HL-60/S4 treated with retinoic acid at 250 ng/mL for 4 days and 3 days (cell line): ENCODE data around the gene TENT5C.

Experiments used
- in situ Hi-C: fragments of 300-500 bp; cut with MboI; formaldehyde crosslinking; loops from 2 replicates; pipeline ENCODE4 v1.7.0; 2022; ENCODE audit warnings: low sequenced_read_pairs

The TENT5C gene

DNA sequence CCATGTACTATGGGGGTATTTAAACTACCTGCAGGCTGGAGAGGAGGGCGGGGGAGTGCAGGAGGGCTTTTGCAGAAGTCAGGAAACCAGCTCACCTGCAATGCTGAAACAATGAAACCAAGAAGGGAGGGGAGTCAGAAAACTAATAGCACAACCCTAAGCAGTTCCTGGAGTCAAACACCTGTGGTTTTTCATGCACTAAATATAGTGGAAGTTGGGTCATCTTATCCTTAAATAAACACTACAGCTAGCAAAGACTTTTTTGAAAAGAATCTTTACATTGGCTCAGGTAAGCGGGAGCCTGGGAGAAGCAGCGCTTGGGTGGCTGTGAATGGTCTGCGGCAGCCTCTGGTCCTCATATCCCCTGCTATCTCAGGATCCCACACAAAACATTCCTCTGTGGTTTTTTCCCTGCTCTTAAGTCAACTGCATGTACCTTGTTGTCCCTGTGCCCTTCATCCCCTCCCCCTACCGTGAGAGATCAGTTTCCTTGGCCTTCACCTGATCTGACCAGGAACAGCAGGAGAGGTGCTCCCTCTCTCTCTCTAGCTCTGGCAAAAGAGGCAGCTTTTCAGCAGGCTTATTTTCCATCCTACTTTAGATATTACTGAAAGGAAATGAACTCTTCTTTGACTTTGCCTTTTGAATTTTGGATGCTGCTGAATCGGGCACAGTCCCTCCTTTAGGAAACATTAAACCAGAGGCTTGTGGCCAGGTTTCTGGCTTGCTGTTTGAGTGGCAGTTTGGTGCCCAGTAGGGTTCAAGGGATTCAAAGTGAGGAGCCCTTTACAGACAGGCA, 26.6 kb downstream of the TENT5C start:
- in situ Hi-C loops: no loop called here

DNA sequence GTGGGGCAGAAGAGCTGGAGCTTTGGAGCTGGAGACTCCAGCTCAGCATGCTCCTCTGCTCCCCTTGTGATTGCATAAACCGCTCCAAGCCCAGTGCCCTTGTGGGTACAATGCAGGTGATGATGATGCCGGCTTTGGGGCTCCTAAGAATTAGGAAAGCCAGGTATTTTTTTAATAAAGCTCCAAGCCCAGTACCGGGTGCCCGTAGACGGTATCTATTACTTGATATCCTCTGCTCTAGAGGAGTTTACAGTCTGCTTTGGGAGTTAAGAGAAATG, 27.2 kb downstream of the TENT5C start:
- in situ Hi-C loops: no loop called here

DNA sequence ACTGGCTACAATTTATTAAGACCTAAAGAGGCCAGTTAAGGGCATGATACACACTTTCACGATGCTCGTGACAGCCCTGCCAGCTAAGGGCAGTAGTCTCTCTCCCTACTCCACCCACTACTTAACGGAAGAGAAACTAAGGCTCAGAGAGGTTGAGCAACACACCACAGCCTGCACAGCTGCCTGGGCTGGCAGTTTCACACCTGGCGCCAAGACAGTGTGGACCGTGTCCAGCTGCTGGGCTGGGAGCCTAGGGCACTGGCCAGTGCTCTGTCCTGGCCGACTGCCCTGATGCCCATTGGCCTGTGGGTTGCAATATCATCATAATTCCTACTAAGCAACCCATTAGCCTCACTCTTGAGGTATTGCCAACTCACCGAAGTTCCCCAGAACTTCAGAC, 27.6 kb downstream of the TENT5C start:
- in situ Hi-C loops: no loop called here

DNA sequence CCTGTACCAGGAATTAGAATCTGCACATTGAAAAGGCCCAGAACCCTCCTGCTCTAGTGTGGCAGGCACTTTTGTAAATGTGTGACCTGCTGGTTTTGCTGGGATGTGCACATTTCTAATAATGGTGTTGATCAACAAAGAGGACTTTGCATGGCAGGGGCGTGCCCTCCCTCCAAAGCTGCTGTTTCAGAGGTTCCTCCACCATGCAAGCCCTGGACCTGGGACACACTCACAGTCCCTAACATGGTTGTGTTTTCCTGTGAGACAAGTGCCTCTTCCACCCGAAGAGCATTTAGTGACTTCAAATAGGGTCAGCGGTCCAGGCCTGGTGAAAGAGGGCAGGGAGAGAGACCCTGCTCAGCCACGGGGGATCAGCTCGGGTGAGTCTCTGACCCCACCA, 28.1 kb downstream of the TENT5C start:
- in situ Hi-C loops: no loop called here

DNA sequence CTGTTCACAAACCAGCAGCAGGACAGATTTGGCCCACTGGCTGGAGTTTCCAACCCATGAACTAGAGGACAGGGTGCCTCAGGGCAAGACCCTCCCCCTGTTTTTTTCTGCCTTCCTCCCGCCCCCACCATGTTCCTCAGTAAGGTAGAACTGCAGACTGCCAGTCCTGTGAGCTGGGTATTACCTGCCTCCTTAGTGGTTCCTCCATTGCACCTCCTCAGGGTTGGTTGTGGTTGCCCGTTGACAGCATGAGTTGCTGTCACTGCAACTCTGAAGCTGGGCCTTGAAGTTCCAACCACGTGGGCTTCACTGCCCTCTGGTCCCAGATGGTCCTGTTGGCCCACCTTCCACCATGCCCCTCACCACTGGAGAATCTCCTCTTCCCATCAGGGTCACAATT, 28.8 kb downstream of the TENT5C start:
- in situ Hi-C loops: no loop called here

DNA sequence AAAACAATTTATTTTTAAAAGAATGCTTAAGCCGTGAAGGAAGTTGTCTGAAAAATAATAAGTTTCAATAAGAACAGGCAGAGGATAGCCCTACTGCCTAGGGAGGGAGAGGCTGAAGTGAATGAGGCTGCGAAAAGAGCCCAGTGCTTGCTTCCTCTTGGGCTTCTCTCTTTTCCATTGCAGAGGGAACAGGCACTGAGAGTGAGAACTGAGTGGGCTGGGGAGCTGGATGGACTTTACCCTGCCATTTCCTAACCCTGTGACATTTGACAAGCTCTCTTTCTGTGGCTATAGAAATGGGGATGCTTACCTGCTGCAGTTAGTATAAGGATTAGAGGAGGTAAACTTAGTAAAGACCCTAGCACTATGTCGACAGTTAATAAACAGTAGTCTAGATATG, 30.0 kb downstream of the TENT5C start:
- in situ Hi-C loops: no loop called here

DNA sequence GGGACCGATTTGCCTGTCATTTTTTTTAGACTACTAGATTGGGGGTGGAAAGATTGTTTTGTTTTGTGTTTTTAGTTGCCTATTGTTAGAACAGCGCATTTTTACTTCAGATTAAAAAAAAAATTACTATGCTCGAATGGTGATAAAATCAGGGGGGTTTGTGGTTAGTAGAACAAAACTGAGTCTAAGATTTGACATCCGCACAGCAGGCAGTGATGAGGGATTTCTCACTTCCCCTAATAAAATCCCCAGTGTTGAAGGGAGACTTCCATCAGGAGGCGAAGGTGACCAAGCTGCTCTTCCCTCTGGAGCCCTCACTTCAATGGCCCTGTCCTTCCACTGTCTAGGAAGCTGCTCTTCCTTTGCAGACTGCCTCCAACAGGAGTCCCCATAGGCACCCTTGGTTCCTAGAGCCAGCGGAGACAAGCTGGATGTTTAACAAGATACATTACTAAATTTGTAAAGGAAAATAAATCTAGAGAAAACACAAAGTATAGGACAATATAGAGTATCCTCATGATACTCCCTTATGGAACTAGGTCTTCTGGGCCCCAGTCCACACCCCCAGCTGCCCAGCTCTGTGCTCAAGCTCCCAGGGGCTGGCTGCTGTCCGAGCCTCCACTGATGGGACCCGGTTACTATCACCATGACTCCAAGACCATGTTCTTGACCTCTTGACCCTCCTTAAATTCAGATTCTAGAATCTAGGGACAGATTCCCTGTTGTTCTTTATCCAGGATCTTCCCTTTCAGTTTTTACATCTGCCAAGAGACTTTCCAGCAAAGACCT, 31.0 kb downstream of the TENT5C start:
- in situ Hi-C loops: no loop called here

DNA sequence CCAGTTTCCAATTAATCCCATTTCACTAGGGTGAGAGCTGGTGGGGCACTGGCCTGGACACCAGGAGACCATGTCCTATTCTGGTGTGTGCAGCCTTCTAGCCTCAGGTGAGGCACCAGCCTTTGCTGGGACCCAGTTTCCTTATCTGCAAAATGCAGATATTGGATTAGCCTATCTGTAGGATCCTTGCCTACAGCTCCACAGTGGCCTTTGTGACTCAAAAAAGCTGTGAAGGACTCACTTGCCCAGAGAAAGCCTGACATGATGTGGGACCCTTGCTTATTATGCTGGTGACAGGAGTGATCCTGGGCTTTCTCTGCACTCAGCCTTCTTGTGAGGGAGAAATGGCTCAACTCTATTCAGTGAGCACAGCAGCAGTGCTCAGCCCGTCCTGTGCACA, 32.3 kb downstream of the TENT5C start:
- in situ Hi-C loops: no loop called here

DNA sequence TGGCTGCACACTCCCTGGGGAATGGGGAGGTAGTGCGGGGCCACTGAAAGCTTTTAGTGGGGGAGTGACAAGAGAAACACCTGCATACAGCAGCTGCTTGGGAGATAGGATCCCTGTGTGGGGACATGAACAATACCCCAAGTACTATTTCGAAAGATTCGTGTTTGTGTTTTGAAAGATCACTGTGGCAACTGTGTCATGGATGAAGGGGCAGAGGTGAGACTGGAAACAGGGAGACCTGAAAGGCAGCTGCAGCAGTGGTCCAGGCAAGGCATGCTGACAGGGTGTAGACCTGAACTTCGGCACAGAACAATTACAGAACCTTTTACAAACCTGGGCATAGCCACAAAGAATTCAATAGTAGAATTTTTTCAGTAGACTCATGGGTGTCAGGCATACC, 32.9 kb downstream of the TENT5C start:
- in situ Hi-C loops: no loop called here

DNA sequence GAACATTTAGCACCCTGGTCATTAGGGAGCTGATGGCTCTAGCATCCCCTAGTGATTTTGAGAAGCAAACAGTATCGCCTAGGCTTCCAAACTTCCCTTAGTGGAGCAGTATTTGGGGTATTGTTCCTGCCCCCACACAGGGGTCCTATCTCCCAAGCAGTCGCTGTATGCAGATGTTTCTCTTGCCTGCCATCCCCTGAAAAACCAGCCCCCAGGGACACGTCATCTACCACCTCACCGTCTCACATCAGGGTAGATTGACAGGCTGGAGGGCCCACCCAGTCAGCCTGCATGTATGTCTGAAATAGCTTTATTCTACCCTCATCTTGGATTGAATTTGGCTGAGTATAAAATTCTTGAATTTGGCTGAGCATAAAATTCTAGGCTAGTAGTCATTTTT, 33.9 kb downstream of the TENT5C start:
- in situ Hi-C loops: no loop called here

DNA sequence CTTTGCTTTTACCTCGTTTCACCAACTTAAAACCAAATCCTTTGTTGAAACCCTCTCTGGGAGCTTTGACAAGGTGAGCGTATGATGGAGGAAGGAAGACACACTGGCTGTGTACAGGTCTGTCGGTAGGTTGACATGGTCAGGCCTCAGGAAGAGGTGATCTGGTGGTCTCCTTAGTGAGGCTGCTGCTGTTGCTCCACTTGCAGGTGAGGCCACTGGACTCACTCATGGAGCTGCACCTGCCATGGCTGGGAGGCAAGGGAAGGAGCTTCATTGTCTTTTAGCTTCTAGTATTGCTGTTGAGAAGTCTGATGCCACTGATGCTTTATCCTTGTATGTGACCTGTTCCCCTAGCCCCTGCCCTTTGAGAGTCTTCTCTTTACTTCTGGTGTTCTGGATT, 35.7 kb downstream of the TENT5C start:
- in situ Hi-C loops: no loop called here

DNA sequence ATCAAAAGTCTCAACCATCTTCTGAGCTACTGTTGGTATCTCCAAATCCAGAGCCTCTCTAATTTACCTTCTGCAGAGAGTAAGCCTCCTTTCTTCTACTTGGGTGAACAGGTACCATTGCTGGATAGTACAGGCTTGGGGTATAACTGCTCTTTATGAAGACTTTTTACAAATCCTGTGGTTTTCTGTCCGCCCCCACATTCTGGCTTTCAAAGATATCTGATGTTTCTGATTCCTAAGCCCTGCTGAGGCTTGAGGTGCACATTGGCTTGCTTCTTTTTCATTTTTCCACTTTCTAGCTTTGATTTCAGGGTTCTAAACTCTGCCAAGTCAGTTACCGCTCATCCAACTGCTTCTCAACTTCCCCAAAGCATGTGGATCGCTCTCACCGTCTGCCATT, 37.1 kb downstream of the TENT5C start:
- in situ Hi-C loops: no loop called here

DNA sequence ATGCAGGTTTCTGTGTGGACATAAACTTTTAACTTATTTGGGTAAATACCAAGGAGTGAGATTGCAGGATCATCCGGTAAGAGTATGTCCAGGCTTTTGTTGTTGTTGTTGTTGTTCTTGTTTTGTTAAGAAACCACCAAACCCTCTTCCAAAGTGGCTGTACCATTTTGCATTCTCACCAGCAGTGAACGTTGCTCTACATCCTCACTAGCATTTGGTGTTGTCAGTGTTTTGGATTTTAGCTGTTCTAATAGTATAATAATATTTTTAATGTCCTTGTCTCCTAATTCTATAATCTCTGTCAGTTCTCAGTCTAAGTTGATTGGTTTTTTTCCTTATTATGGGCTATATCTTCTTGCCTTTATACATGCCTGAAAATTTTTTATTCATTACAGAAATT, 37.8 kb downstream of the TENT5C start:
- in situ Hi-C loops: no loop called here

DNA sequence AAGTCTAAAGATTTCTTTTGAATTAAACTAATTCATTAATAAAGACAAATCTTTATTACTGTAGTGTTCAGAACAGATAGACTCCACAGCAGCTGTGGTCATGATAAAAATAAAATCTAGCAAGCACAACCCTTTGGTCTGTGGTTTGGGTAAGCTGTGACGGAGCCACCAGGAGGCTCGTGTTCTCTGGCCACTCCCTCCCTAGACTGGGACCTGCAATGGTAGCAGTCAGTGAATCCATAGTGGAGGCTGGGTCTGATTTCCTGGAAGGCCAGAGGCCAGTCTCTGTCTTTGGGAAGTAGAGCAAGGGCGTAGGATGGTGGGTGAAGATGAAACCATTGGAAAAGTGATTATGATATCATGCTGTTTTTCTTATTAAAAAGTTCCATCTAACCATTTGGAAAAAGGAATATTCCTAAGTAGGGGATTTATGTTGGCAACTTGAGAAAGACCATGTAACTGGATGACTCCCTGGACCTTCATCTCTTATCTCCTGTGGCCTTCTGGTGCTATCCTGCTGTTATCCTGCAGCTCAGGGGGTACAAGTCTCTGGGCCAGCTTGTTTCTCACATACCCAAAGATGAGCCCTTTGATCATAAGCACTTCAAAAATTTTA, 39.0 kb downstream of the TENT5C start:
- in situ Hi-C loops: no loop called here

DNA sequence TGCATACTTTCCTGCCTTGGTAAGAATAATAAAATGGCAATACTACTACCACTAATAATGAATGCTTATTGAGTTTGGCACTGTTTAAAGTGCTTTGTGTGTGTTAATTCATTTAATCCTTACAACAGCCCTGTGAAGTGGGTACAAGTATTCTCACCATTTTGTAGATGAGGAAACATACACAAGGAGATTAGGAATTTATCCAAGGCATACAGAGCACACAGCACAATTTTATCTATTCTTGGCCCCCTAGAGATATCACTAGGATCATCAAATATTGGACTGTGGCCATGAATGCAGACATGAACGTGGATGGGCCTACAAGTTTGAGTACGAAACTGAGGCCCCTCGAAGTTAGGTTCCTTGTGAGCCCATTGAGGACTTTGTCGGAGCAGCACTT, 39.5 kb downstream of the TENT5C start:
- in situ Hi-C loops: no loop called here

DNA sequence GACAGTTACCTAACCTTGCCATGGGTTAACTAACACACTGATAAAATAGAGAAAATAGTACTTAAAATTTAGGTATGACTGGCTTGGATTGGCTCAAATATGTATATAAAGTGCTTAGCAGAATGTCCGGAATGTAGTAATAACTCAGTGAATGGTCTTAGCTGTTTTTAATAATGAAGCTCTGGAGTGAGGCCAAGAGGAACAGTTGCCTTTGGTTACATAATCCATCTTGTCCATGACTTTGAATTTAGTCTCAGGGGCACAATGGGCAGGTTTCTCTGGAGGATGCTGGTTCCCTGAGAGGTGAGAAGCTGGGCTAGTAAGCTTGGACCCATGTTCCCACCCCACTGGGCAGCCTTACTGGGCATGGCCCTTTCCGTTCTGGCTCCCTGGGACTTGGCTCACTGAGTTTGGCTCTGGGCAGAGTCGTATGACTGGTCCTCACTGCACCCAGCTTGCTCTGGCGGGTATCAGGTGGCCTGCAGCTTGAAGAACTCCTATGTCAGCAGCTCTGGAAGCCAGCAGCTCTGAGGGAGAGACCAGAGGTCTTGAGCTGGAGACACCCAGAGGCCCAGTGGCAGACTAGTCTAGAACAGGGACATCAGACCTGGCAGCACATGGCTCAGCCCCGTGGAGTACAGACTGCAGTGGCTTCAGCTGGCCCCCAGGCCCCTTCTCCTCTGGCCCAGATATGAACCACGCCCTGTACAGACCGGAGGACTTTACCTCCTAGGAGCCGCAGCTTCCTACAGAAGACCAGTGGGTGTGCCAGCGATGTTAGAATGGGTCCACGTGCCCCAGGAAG, 40.4 kb downstream of the TENT5C start:
- in situ Hi-C loops: no loop called here

DNA sequence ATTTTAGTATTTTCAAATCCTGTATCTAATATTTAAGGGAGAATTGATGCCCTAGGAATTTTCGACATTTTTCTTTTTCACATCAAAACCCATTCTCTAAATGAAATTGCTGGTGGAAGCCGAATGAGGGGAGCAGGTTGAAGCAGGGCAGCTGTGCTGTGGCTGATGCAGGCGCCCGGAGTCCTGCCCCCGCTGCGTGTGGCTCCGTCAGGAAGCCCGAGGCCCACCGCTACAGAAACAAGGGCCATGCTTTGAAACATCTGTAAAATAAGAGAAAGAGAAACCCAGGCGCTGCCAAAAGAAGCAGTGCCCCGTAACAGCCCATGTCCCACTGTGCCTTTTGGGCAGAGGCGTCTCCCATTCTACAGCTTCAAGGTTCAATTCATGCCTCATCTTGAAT, 41.1 kb downstream of the TENT5C start:
- in situ Hi-C loops: no loop called here

DNA sequence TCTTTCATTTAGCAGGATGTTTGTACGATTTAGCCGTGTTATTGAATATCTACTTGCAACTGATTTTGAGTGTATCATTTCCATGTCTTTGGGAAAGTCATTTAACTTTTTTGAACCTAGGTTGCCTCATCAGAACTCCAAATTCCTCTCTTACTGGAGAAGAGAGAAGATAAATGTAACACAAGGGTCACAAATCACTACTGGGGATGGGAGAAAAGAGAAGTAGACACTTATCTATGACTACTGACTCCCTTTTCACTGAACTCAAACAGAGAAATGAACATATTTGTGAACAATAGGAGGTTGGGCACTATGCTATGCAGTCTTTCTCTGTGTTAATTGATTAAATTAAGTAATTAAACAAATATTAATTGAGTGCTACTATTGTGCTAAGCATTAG, 42.2 kb downstream of the TENT5C start:
- in situ Hi-C loops: no loop called here

DNA sequence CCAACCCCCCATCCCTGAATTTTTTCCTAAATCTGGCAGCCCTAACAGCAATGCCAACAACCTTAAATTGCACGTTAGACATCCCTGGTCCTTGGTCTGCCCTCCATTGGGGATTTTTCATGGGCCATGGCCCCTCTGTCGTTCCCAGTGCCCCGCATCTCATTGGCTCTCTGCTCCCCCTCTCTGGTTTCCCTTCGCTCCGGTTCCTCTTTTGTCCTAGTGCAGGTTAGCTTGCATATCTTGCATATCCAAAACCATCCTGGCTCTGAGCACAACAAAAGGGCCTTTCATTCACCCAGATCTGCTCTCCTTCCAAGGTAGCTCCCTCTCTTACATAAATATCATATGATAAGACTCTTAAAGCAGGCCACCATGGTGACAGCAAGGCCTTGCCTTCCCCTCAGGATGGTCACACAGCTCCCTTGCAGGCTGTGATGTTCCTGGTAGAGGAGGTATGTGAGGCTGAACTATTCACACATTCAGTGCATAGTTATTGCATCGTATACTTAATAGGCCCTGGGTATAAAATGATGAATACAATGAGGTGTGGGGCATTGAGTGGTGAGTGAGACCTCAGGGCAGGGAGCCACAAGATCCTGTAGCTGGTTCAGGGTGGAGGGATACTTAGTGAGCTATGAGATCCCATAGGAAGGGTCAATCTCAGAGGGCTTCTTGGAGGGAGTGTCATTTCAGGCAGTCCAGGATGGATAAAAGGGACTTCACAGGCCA, 45.2 kb downstream of the TENT5C start:
- in situ Hi-C loops: loop anchor here (10.0 kb wide), 1 partner anchor 106 kb away; no protein-coding TSS in a partner anchor

DNA sequence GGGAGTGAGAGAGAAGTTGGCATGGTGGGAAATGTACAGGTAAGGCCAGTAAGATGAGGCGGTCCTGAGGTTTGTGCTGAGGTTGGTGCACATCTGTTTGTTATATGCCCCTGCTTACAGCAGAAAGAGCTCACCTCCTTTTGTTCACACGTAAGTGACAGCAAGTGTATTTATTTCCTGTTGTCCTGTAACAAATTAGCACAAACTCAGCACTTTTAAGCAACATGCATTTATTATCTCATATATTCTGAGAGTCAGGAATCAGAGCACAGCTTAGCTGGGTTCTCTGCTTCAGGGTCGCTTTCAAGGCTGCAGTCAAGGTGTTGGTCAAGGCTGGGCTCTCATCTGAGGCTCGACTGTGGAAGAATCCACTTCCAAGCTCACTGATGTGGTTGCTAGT, 45.8 kb downstream of the TENT5C start:
- in situ Hi-C loops: loop anchor here (10.0 kb wide), 1 partner anchor 107 kb away; no protein-coding TSS in a partner anchor

DNA sequence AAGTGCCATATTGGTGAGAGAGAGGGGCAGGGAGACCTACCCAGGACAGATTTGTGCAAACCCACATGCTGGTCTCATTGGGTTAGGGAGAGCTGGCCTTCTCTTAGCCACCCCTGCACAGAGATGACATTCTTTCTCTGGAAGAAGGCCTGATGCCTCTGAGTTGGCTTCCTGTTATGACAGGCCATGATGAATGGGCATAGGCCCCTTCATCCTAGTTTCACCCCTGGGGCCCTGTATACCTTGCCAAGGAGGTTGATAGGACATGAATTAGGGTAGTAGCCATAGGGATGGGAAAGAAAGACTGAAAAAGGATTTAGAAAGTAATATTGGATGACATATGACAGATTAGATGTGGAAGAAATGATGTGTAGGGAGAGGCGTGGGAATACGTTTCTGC, 46.6 kb downstream of the TENT5C start:
- in situ Hi-C loops: loop anchor here (10.0 kb wide), 1 partner anchor 108 kb away; no protein-coding TSS in a partner anchor
